DMS 273 (cell line): ENCODE data around the gene PCSK2.

ENCODE experiments used
- DNase-seq: peaks from one replicate; lab custom pipeline; 2025; ENCODE audit not compliant: unreplicated experiment; lab: John Stamatoyannopoulos, UW

Gene PCSK2

GRCh38 chr20:17503301-17504065 lies 276.6 kb downstream of the PCSK2 start:
- DNase-seq = no peak

- no peak for DNase-seq
Observed at GRCh38 chr20:17504066-17504897, 277.4 kb downstream of the PCSK2 start.

- DNase-seq = peak; percentile 66
Observed at GRCh38 chr20:17504898-17505635, 278.2 kb downstream of the PCSK2 start.

- peak; percentile 11 for DNase-seq
Observed at GRCh38 chr20:17505636-17506517, 279.0 kb downstream of the PCSK2 start.

GRCh38 chr20:17507032-17507431 lies 280.2 kb downstream of the PCSK2 start:
- no peak for DNase-seq

GRCh38 chr20:17507531-17507930 lies 280.7 kb downstream of the PCSK2 start:
- DNase-seq = no peak

- no peak for DNase-seq
Observed at GRCh38 chr20:17508756-17509155, 281.9 kb downstream of the PCSK2 start.

- DNase-seq = no peak
Observed at GRCh38 chr20:17510548-17510947, 283.7 kb downstream of the PCSK2 start.

- DNase-seq = no peak
Observed at GRCh38 chr20:17511401-17511800, 284.6 kb downstream of the PCSK2 start.

- no peak for DNase-seq
Observed at GRCh38 chr20:17513939-17514338, 287.1 kb downstream of the PCSK2 start.

GRCh38 chr20:17515053-17515452 lies 288.2 kb downstream of the PCSK2 start:
- DNase-seq = no peak

- DNase-seq = peak; percentile 21
Observed at GRCh38 chr20:17518339-17519052, 291.7 kb downstream of the PCSK2 start.

GRCh38 chr20:17519606-17520285 lies 292.9 kb downstream of the PCSK2 start:
- no peak for DNase-seq

GRCh38 chr20:17520583-17520982 lies 293.7 kb downstream of the PCSK2 start:
- DNase-seq = no peak

GRCh38 chr20:17522528-17522927 lies 295.7 kb downstream of the PCSK2 start:
- no peak for DNase-seq

- no peak for DNase-seq
Observed at GRCh38 chr20:17523326-17523725, 296.5 kb downstream of the PCSK2 start.

GRCh38 chr20:17524560-17524959 lies 297.7 kb downstream of the PCSK2 start:
- no peak for DNase-seq

- DNase-seq = no peak
Observed at GRCh38 chr20:17525132-17525531, 298.3 kb downstream of the PCSK2 start.

- DNase-seq = peak; percentile 63
Observed at GRCh38 chr20:17525650-17526049, 298.8 kb downstream of the PCSK2 start.
